GM18517 (cell line): Measurements from ENCODE around the gene C2CD4C.
"Not testable (repeated sequence)": the region's sequence is repeated elsewhere in the genome, so short reads cannot be mapped to it uniquely, and the experiment has no call there.

Experiments
- ATAC-seq: cut with Tn5 transposase; IDR thresholded peaks from one replicate; pipeline ENCODE4 v1.9.1; 2021; ENCODE audit warnings: mild to moderate bottlenecking, moderate library complexity; ENCODE audit not compliant: unreplicated experiment

Gene C2CD4C

GRCh38 chr19:408902-409515, at the start of gene C2CD4C:
Gene C2CD4C, minus strand, starts transcription at chr19:409147. Its CDS starts 786 bp downstream, at chr19:408361.
- no peak for ATAC-seq

GRCh38 chr19:458091-459042, 49.4 kb upstream of the C2CD4C start:
- no peak for ATAC-seq

- ATAC-seq, result no peak
Observed at GRCh38 chr19:457636-458035, 48.7 kb upstream of the C2CD4C start.

- ATAC-seq, result no peak
Observed at GRCh38 chr19:456547-457110, 47.7 kb upstream of the C2CD4C start.

GRCh38 chr19:455851-456546, 47.1 kb upstream of the C2CD4C start:
- no peak for ATAC-seq

- no peak for ATAC-seq
Observed at GRCh38 chr19:455031-455705, 46.2 kb upstream of the C2CD4C start.

GRCh38 chr19:453606-454005, 44.7 kb upstream of the C2CD4C start:
- no peak for ATAC-seq

GRCh38 chr19:452829-453228, 43.9 kb upstream of the C2CD4C start:
- ATAC-seq, result no peak

- not testable (repeated sequence) for ATAC-seq
Observed at GRCh38 chr19:450912-451481, 42.0 kb upstream of the C2CD4C start.

GRCh38 chr19:449916-450315, 41.0 kb upstream of the C2CD4C start:
- ATAC-seq, result no peak

GRCh38 chr19:447816-448560, 39.0 kb upstream of the C2CD4C start:
- no peak for ATAC-seq

- ATAC-seq, result no peak
Observed at GRCh38 chr19:447064-447426, 38.1 kb upstream of the C2CD4C start.

- ATAC-seq, result no peak
Observed at GRCh38 chr19:444677-445210, 35.8 kb upstream of the C2CD4C start.

- no peak for ATAC-seq
Observed at GRCh38 chr19:443005-443404, 34.1 kb upstream of the C2CD4C start.

GRCh38 chr19:442085-442484, 33.1 kb upstream of the C2CD4C start:
- ATAC-seq, result no peak

GRCh38 chr19:441213-441836, 32.4 kb upstream of the C2CD4C start:
- ATAC-seq, result no peak

- ATAC-seq, result no peak
Observed at GRCh38 chr19:440391-441212, 31.7 kb upstream of the C2CD4C start.
